Activated naive CD4-positive, alpha-beta T cell treated with anti-CD3 and anti-CD28 coated beads, Interleukin-2, amount 10 ng/mL, durations not matched to agents 7 days and 5 days (primary cell): ENCODE measurements around the gene MYOM1.

Source experiments
- CTCF ChIA-PET: fragments of 350-600 bp; sonication (Branson Sonifier 250); formaldehyde crosslinking; loops from one replicate; lab custom pipeline; 2021; ENCODE audit warnings: antibody characterized with exemption; lab: Charles Lee
- DNase-seq: peaks from one replicate; pipeline ENCODE4 v3.0.0-alpha.2; 2020
- H3K27ac Mint-ChIP-seq: one replicate; pipeline ENCODE4 v1.8.0; 2021; ENCODE audit warnings: mild to moderate bottlenecking, moderate library complexity, mixed read lengths
- H3K27me3 Mint-ChIP-seq: one replicate; pipeline ENCODE4 v1.8.0; 2021; ENCODE audit warnings: mild to moderate bottlenecking, mixed read lengths
- H3K36me3 Mint-ChIP-seq: one replicate; pipeline ENCODE4 v1.8.0; 2021; ENCODE audit warnings: mixed read lengths
- H3K4me1 Mint-ChIP-seq: one replicate; pipeline ENCODE4 v1.8.0; 2021; ENCODE audit warnings: mixed read lengths
- H3K4me3 Mint-ChIP-seq: one replicate; pipeline ENCODE4 v1.8.0; 2021; ENCODE audit warnings: mild to moderate bottlenecking, moderate library complexity, mixed read lengths
- H3K9me3 Mint-ChIP-seq: one replicate; pipeline ENCODE4 v1.8.0; 2021; ENCODE audit warnings: mixed read lengths

MYOM1 gene

DNA sequence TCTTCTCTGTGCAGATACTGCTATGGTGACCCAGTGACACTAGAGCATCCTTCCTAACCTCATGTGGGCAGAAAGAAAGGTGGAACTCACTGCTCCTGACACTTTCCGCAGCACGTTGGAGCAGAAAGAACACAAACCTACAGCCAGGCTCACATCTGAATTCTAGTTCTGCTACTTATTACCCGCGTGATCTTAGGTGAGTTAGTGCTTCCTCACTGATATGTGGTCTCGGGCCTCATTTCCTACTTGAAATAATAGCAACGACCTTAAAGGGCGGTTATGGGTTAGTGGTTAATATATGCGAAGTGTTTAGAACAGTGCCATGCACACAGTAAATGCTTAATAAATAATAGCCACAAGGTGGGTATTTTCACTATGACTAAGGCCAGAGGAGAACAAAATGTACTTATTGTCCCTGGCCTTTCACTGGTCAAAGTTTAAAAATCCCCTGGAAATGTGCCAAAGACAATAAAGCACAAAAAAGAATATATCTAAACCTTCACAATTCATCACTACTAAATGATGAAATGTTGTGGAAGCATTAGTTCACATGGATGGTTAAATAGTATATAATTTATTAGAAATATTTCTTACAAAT lies 66.6 kb downstream of the MYOM1 start:
- peaks cover 6% of the 10 kb centered on the region for H3K4me1 Mint-ChIP-seq
- H3K9me3 Mint-ChIP-seq, result no peaks in the 10 kb centered on the region
- no peak overlapping the region for H3K4me3 Mint-ChIP-seq
- no peaks in the 10 kb centered on the region for H3K36me3 Mint-ChIP-seq
- CTCF ChIA-PET, result interaction anchor here (1.7 to 4.6 kb wide), 5 partner anchors 92 to 230 kb away, joined by 8 to 46 read pairs (median 20); partner anchors contain the start of gene MYL12A
- peaks cover 7% of the 10 kb centered on the region for H3K27me3 Mint-ChIP-seq
- H3K27ac Mint-ChIP-seq, result no peak overlapping the region
- DNase-seq, result no peak

DNA sequence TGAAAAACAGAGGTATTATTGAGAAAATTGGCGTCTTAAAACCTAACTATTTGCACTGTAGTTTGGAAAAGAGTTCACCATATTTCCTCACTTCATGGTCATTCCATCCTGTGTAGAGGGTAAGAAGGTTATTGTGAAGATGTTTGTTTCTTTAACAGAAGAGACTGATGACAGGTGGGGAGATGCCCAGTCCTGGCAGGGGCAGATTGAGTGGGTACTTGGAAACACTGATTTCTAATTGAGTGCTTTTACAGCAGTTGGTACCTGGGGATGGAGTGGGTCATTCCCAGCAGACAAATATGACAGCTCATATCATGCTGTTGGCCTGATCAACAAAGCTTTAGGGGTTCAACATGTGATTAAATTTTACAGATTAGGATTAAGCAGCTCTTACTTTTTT lies 67.5 kb downstream of the MYOM1 start:
- peaks cover 7% of the 10 kb centered on the region for H3K27me3 Mint-ChIP-seq
- H3K4me1 Mint-ChIP-seq, result peaks cover 6% of the 10 kb centered on the region
- DNase-seq, result no peak
- no peaks in the 10 kb centered on the region for H3K9me3 Mint-ChIP-seq
- H3K27ac Mint-ChIP-seq, result no peak overlapping the region
- CTCF ChIA-PET, result interaction anchor here (0.8 to 4.6 kb wide), 14 partner anchors 9 to 238 kb away, joined by 3 to 46 read pairs (median 8); partner anchors contain the start of gene MYL12A
- no peaks in the 10 kb centered on the region for H3K36me3 Mint-ChIP-seq
- no peak overlapping the region for H3K4me3 Mint-ChIP-seq

DNA sequence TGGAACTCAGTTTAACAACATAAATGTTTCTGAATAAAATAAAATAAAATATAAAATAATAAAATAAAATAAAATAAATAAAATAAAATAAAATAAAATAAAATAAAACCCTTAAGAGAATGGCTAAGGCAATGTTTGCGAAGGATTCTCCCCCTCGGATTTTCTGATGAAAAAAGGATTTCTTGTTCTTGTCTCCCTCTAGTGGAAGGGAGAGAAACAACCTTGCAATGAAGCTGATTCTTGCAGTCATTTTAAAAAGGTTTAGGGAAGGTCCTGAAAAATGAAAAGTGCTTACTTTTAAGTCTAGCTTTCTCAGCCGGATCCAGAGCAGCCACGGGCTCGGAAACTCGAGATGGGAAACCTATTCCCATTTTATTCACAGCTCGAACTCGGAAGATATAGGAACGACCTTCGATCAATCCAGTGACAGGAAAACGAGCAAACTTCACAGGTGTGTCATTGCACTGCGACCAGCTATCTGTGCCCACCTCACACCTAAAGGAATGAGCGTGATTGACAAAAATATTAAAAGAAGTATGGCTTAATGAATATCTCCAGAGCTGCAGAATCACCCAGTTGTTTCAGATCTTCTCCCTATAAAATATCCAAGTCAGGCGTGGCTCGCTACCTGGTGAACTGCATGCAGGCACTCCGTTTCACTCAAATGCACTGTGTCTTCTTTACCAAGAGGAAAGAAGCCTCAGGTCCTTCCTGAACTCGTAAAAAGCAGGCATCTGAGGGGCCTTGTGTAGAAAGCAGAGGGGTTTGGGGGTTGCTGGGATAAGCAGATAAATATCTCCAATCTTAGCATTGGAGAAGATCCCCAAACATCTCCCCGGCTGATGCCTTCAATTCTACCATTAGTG lies 68.1 kb downstream of the MYOM1 start:
- Mint-ChIP-seq H3K4me3 (no peak overlapping the region), H3K27me3 (peaks cover 7% of the 10 kb centered on the region), H3K27ac (no peak overlapping the region), H3K4me1 (peaks cover 6% of the 10 kb centered on the region), H3K9me3 (no peaks in the 10 kb centered on the region), H3K36me3 (no peaks in the 10 kb centered on the region)
- CTCF ChIA-PET, result interaction anchor here (0.6 to 4.6 kb wide), 34 partner anchors 9 to 515 kb away, joined by 3 to 46 read pairs (median 3); partner anchors contain the start of gene MYL12A
- DNase-seq, result no peak

DNA sequence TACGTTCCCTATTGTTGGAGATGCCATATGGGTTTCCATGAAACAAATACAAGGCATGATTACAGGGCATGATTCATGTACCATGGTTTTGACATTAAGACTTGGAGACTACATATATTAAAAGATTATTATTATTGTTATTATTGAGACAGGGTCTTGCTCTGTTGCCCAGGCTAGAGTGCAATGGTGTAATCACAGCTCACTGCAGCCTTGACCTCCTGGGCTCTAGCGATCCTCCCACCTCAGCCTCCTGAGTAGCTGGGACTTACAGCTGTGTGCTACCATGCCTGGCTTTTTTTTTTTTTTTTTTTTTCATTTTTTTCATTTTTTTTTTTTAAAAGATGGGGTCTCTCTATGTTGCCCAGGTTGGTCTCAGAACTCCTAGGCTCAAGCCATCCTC lies 69.1 kb downstream of the MYOM1 start:
- H3K4me3 Mint-ChIP-seq, result no peak overlapping the region
- H3K36me3 Mint-ChIP-seq, result no peaks in the 10 kb centered on the region
- H3K27ac Mint-ChIP-seq, result no peak overlapping the region
- H3K4me1 Mint-ChIP-seq, result peaks cover 6% of the 10 kb centered on the region
- H3K27me3 Mint-ChIP-seq, result peaks cover 7% of the 10 kb centered on the region
- CTCF ChIA-PET, result interaction anchor here (1.5 to 4.6 kb wide), 5 partner anchors 22 to 218 kb away, joined by 4 to 46 read pairs (median 20); partner anchors contain the start of gene MYL12A
- H3K9me3 Mint-ChIP-seq, result no peaks in the 10 kb centered on the region
- no peak for DNase-seq

DNA sequence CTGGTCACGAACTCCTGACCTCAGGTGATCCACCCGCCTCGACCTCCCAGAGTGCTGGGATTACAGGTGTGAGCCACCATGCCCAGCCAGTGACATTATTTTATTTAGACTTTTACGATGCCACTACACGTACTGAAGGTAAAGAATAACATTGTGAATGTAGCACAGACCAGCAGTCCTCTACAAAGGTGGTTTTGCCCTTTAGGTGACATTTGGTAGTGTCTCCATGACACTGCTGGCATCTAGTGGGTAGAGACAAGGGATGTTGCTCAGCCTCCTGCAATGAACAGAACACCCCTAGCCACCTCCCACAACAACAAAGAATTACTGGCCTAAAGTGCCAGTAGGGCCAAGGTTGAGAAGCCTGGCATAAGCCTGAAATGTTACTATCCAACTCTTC lies 69.5 kb downstream of the MYOM1 start:
- no peak for DNase-seq
- no peak overlapping the region for H3K4me3 Mint-ChIP-seq
- H3K27ac Mint-ChIP-seq, result no peak overlapping the region
- H3K9me3 Mint-ChIP-seq, result no peaks in the 10 kb centered on the region
- CTCF ChIA-PET, result interaction anchor here (1.2 to 4.6 kb wide), 3 partner anchors 95 to 156 kb away, joined by 5 to 46 read pairs (median 35); partner anchors contain the start of gene MYL12A
- peaks cover 7% of the 10 kb centered on the region for H3K27me3 Mint-ChIP-seq
- H3K4me1 Mint-ChIP-seq, result peaks cover 6% of the 10 kb centered on the region
- H3K36me3 Mint-ChIP-seq, result no peaks in the 10 kb centered on the region

DNA sequence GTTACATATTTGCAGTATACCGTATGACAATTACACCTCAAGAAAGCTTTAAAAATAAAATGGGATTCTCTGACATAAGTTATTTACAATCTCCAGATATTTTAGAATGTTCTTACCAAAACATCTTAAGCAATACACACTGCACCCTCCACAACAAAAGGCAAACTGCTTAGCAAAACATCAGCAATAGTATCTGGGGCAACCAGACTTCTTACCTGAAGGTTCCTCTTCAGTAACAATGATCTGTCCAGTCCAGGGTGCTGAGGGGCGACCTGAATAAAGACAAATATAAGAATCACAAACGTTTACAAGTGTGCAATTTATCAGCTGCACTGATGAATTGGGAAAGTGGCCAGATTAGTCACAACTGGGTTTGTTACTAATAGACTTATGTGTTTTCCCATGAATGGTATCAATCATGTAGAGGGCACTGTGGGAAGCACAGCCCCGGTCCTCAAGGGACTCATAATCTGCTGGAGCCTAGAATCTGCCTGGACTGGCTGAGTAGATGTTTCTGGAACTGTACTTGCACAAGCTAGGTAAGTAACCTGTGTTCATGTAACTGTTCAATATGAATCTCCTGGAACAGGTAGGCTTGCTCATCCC lies 70.7 kb downstream of the MYOM1 start:
- Mint-ChIP-seq H3K36me3 (no peaks in the 10 kb centered on the region), H3K4me1 (peaks cover 6% of the 10 kb centered on the region), H3K27ac (no peak overlapping the region), H3K4me3 (no peak overlapping the region), H3K9me3 (no peaks in the 10 kb centered on the region), H3K27me3 (peaks cover 7% of the 10 kb centered on the region)
- DNase-seq, result no peak
- CTCF ChIA-PET, result interaction anchor here (0.8 to 4.6 kb wide), 5 partner anchors 17 to 216 kb away, joined by 3 to 46 read pairs (median 5); partner anchors contain the start of gene MYL12A

DNA sequence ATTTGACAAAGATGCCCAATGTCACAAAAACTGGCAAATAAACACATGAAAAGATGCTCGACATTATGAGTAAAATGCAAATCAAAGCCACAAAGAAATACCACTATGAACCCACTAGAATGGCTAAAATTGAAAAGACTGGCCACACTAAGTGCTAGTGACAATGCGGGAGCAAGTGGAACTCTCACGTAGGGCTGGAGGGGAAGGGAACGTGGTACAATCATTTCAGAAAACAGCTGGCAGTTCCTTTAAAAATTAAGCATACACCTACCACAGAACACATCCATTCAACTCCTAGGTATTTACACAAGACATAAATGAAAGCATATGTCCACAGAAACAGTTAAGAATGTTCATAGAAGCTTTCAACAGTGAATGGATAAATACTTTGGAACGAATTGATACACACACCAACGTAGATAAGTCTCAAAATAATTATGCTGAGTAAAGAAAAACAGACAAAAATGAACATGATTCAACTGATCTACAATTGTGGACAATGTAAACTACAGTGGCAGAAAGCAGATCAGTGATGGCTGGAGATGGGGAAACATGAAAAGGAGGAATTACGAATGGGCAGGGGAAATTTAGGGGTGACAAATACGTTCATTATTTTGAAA lies 71.7 kb downstream of the MYOM1 start:
- Mint-ChIP-seq H3K27ac (no peak overlapping the region), H3K9me3 (peaks cover under 1% of the 10 kb centered on the region), H3K4me3 (no peak overlapping the region), H3K27me3 (peaks cover 7% of the 10 kb centered on the region), H3K36me3 (no peaks in the 10 kb centered on the region), H3K4me1 (peaks cover 6% of the 10 kb centered on the region)
- DNase-seq, result no peak
- CTCF ChIA-PET, result interaction anchor here (0.9 to 3.2 kb wide), 3 partner anchors 20 to 215 kb away, joined by 4 to 19 read pairs (median 8); no protein-coding TSS in a partner anchor

DNA sequence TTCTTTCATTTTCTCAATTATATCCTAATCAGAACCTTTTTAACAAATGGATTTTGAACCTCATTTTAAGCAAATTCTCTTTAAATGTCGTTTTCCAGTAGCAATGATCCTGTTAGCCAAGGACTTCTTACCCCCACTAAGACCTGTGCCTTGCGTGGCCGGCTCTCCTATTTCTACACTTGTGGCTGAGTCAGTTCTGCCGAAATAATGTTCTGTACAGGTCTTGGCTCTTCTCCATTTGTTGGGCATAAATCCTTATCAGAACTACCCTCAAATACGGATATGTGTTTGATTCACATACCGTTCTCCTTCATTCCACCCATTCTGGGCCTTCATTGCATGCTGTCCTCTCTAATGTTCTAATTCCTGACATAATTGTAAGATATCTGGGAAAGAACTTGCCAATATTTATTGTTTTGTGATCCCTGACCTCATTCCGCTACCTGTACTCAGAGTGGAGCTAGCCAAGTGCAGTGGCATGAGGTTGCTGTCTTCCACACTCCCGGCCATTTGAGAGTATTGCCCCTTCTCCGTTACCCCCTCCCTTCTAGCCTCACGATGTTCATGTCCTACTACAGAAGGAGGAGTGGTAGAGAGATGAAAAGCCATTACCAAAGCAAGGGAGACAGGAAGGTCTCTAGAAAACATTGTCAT lies 78.7 kb downstream of the MYOM1 start:
- peaks cover 6% of the 10 kb centered on the region for H3K9me3 Mint-ChIP-seq
- no peaks in the 10 kb centered on the region for H3K4me1 Mint-ChIP-seq
- no peak overlapping the region for H3K27ac Mint-ChIP-seq
- DNase-seq, result no peak
- CTCF ChIA-PET, result interaction anchor here (1.5 kb wide), 1 partner anchor 10 kb away, joined by 3 read pairs; no protein-coding TSS in a partner anchor
- H3K36me3 Mint-ChIP-seq, result no peaks in the 10 kb centered on the region
- H3K4me3 Mint-ChIP-seq, result no peak overlapping the region
- peaks cover 3% of the 10 kb centered on the region for H3K27me3 Mint-ChIP-seq

DNA sequence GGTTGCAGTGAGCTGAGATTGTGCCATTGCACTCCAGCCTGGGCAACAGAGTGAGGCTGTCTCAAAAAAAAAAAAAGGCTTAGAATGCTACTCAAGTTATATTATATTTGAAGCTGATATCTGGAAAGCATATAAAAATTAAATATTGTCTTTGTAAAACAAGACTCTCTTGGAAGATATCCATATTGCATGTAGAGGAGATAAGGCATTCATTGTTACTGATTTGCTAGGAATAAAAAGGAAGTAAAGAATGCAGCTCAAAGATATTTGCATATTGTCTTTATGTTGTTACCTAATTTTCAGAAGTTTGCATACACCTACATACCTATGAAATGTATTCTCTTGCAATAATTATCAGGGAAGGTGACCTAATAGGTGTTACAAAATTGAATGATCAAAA lies 79.4 kb downstream of the MYOM1 start:
- no peaks in the 10 kb centered on the region for H3K36me3 Mint-ChIP-seq
- no peak overlapping the region for H3K4me3 Mint-ChIP-seq
- DNase-seq, result no peak
- H3K27ac Mint-ChIP-seq, result no peak overlapping the region
- CTCF ChIA-PET, result interaction anchor here (1.4 kb wide), 1 partner anchor 145 kb away, joined by 3 read pairs; no protein-coding TSS in a partner anchor
- H3K27me3 Mint-ChIP-seq, result peaks cover 3% of the 10 kb centered on the region
- no peaks in the 10 kb centered on the region for H3K4me1 Mint-ChIP-seq
- peaks cover 6% of the 10 kb centered on the region for H3K9me3 Mint-ChIP-seq

DNA sequence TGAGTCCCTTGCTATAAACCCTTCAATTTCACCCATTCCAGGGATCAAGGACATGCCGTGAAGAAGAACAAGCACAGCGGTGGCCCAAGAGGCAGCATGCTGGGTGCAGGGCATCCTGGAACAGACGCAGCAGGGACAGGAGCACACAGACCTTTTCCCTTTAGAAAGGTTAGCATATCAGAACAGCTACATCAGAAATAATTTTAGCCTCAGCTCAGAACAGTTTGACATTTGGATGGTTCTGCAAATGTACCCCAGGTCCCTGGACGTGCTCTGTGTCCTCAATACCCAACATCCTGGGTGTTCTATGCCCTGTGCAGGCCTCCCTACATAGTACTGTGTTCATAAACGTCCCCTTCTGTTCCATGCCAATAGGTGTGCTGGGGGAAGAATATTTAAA lies 80.4 kb downstream of the MYOM1 start:
- Mint-ChIP-seq H3K9me3 (peaks cover 6% of the 10 kb centered on the region), H3K27me3 (peaks cover 3% of the 10 kb centered on the region), H3K4me1 (no peaks in the 10 kb centered on the region), H3K36me3 (no peaks in the 10 kb centered on the region), H3K27ac (no peak overlapping the region), H3K4me3 (no peak overlapping the region)
- CTCF ChIA-PET, result interaction anchor here (1.0 to 1.4 kb wide), 4 partner anchors 10 to 206 kb away, joined by 3 to 4 read pairs (median 3); no protein-coding TSS in a partner anchor
- DNase-seq, result no peak

DNA sequence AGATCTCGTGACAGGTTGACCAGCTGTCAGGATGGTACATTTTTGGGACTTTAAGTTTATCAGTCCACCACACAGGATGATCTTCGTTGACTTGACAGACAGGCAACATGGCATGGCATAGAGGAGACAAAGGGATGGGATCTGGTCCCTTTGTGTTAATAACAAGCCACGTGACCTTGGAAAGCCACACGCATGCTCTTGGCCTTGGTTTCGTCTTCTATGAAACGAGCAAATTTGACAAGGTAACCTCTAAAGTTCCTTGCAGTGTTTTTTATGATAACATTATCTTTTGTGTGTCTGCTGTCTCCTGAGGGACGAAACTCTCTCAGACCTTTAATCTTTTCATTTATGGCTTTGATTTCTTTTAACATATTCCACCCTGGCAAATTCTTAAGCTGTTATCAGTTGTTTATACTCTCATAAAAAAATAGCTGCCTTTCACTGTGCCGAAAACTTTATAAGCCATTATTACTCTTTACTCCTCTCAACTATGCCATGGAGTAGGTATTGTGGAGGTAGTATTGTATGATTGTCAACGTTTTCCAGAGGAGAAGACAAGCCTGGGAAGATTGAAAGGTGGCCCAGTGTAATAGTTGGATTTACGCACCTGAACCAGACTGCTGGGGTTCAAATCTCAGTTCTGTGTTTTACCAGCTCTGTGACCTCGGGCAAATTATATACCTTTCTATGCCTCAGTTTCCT lies 81.3 kb downstream of the MYOM1 start:
- Mint-ChIP-seq H3K9me3 (peaks cover 6% of the 10 kb centered on the region), H3K4me3 (no peak overlapping the region), H3K27ac (no peak overlapping the region), H3K27me3 (peaks cover 3% of the 10 kb centered on the region), H3K36me3 (no peaks in the 10 kb centered on the region), H3K4me1 (no peaks in the 10 kb centered on the region)
- CTCF ChIA-PET, result interaction anchor here (1.0 to 1.5 kb wide), 4 partner anchors 9 to 205 kb away, joined by 3 to 6 read pairs (median 4); no protein-coding TSS in a partner anchor
- DNase-seq, result no peak

DNA sequence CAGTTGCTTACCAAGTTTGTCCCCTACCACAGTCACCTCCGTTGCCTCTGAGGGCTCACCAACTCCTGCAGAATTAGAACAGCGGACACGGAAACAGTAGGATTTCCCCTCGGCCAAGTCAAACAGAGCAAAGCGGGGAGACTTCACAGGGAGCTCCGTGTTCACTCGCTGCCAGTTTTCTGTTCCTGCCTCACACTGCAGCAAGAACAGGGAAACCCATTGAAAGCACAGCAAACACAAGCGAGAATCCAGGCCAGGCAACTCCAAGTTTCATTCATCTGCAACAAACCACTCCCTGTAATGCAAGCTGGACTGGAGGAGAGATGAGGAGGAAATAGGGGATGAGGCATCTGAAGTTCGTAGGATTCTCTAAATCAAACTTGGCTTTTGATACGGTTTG lies 84.2 kb downstream of the MYOM1 start:
- DNase-seq, result no peak
- H3K4me3 Mint-ChIP-seq, result no peak overlapping the region
- CTCF ChIA-PET, result no interaction called here
- H3K36me3 Mint-ChIP-seq, result no peaks in the 10 kb centered on the region
- no peaks in the 10 kb centered on the region for H3K9me3 Mint-ChIP-seq
- no peaks in the 10 kb centered on the region for H3K27me3 Mint-ChIP-seq
- no peaks in the 10 kb centered on the region for H3K4me1 Mint-ChIP-seq
- H3K27ac Mint-ChIP-seq, result no peak overlapping the region
